22Rv1 (cell line): ENCODE data around the gene PLLP.

Experiments used
- ZFX ChIP-seq: fragments of 450-650 bp; IDR thresholded peaks from 2 replicates; pipeline ENCODE4 v1.6.1; 2017; ENCODE audit warnings: antibody characterized with exemption, borderline replicate concordance
- TF ChIP-seq, protein P1 (sequence below): fragments of 450-650 bp; IDR thresholded peaks from 2 replicates; pipeline ENCODE4 v1.5.1; 2017; ENCODE audit warnings: mild to moderate bottlenecking

DNA sequence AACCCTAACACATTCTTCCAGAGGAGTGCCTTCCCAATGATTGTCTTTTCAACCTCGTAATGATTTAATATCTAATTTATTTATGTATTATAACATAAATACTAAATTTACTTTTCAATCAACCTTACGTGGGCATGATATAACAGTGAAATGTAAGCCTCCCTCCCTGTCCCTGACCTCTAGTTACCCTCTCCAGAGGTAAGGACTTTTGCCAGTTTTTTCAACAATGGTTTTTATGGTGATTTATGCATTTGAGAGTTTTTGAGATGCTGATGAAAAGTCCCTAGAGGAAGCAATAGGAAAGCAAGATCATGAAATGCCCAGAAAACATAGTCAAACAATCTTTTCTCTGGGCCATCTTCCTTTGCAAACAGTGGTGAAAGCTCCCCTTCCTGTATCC, 35.2 kb upstream of the PLLP start:
- TF ChIP-seq, protein P1, sequence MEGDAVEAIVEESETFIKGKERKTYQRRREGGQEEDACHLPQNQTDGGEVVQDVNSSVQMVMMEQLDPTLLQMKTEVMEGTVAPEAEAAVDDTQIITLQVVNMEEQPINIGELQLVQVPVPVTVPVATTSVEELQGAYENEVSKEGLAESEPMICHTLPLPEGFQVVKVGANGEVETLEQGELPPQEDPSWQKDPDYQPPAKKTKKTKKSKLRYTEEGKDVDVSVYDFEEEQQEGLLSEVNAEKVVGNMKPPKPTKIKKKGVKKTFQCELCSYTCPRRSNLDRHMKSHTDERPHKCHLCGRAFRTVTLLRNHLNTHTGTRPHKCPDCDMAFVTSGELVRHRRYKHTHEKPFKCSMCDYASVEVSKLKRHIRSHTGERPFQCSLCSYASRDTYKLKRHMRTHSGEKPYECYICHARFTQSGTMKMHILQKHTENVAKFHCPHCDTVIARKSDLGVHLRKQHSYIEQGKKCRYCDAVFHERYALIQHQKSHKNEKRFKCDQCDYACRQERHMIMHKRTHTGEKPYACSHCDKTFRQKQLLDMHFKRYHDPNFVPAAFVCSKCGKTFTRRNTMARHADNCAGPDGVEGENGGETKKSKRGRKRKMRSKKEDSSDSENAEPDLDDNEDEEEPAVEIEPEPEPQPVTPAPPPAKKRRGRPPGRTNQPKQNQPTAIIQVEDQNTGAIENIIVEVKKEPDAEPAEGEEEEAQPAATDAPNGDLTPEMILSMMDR, result no peak
- no peak for TF ChIP-seq ZFX
